Activated gamma-delta T cell (primary cell): ENCODE results near the gene CHRNB4.

Experiments
- DNase-seq: peaks from one replicate; lab custom pipeline; 2025; lab: John Stamatoyannopoulos, UW

Gene CHRNB4

GRCh38 chr15:78668987-78669386 lies 28.0 kb upstream of the CHRNB4 start:
- no peak for DNase-seq

DNA sequence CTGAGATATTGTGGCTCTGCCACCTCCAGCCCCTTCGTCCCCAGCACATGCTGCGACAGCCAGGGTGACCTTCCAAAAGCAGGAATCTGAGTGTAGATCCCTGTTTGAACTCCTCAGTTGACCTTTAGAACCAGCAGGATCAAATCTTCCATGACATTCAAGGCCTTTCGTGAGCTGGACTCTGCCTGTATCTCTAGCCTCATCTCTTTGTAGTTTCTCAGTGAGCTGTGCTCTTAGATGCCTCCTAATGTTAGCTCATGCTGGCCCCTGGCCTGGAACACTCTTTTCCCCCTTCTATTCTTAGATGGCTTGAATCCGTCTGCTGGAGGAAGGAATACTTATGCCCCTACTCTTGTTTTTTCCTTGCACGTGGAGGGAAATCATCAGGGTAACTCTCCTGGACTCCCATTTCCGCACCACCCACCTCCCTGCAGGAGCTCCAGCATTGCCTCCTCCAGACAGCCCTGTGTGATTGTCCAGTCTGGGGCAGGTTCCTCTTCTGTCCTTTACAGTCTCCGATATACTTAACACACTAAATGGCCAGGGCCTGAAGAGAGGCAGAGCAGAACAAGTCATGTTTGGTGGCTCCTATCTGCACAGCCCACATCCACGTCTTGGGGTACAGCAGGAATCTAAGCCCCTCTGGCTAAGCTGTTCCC lies 26.7 kb upstream of the CHRNB4 start:
- no peak for DNase-seq

GRCh38 chr15:78666010-78666409 lies 25.0 kb upstream of the CHRNB4 start:
- DNase-seq, result no peak

DNA sequence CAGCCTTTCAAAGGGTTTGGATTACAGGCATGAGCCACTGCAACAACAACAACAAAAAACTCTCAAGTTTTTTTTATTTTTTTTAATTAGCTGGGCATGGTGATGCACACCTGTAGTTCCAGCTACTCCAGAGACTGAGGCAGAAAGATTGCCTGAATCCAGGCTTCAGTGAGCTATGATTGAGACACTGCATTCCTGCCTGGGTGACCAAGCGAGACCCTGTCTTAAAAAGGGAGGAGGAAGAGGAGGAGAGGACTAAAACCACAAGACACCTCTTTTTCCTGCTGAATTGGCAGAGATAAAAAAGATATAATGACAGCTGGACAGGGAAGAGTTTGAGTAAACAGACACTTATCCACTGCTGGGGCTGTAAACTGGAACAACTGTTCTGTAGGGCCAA lies 22.7 kb upstream of the CHRNB4 start:
- no peak for DNase-seq

- no peak for DNase-seq
Observed at GRCh38 chr15:78662028-78662427, 21.0 kb upstream of the CHRNB4 start.

- no peak for DNase-seq
Observed at GRCh38 chr15:78661001-78661400, 20.0 kb upstream of the CHRNB4 start.

GRCh38 chr15:78660584-78660983 lies 19.6 kb upstream of the CHRNB4 start:
- DNase-seq, result no peak

- DNase-seq, result no peak
Observed at GRCh38 chr15:78658823-78659222, 17.8 kb upstream of the CHRNB4 start.

DNA sequence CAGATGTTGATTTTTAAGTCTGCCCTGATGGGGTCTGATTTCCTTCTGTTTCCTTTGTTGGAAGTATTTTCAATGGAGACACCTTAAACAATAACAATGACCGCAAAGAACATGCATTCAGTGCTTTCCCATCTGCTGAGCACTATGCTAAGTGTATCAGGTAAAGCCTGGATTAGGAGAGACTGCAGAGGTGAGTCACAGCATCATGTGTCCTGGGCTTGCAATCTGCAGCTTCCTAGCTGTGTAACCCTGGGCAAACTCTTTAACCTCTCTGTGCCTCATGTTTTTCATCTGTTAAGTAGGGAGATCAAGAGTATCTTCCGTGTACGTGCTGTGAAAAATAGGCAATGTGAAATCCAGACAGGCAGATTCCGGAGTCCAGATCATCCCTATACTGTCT lies 13.3 kb upstream of the CHRNB4 start:
- no peak for DNase-seq

DNA sequence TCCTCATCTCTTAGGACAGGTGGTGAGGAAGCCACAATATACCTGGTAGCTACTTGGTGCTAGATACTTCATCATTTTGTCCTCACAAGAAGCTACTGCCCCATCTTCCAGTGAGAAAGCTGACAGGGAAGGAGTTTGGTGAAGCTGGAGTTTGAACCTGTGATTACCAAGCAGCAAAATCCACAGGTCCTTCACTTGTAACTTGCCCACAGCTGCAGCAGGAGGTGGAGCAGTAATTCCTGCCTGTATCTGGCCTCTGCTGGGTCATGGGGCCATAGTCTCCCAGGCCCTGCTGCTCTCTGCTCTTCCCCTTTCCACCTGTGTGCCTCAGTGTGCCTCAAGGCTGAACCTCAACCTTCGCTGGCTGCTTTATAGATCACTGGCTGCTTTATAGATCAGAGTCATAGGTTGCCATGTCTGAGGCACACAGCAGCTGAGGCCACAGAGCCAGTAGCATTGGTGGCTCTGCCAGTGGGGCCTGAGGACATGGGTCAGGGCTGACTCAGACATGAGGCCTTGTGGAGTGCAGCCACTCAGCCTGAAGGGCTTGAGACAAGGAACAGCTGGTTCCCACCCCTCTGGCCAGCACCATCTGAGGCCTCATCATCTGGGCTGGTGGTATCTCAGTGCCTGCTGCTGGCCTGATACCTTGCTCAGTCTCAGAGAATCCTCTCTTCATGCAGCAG lies 11.1 kb upstream of the CHRNB4 start:
- DNase-seq, result no peak

- DNase-seq, result no peak
Observed at GRCh38 chr15:78651007-78651406, 10.0 kb upstream of the CHRNB4 start.

GRCh38 chr15:78650022-78650421 lies 9.0 kb upstream of the CHRNB4 start:
- DNase-seq, result no peak

DNA sequence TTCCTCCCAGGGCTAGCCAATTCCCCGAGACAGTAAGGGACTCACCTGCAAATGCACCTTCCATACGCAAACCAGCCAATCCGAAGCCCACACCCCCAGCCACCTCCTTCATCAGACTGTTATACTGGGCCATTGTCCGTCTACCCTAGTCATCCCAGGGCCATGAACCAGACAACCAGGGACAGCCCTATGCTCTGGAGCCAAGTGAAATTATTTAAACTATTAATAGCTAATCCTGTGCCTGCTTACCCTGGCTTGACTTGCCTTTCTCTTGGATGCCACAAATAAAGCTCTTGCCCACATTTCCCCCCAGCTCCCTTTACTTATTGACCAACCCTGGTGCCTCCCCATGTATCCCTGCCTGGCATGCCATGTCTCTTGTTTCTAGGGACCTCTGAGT lies 4.0 kb upstream of the CHRNB4 start:
- no peak for DNase-seq

DNA sequence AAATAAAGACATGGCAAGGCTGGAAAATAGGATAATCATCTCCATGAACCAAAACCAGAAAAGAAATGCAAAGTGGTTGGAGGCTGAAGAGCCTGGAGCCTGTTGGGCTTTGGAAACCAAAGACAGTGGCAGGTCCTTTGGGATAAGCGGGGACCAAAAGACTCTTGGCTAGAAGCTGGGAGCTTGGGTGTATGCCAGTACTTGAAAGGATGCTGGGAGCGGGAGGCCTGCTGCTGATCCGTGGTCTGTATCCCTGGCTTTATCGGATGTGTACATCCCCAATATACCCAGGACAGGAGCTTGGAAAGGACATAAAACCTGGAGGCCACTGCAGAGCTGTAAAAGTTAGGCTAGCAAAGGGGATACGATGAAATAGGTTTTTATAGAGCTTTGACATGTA lies 1.3 kb upstream of the CHRNB4 start:
- no peak for DNase-seq

GRCh38 chr15:78641749-78642275 lies 802 bp upstream of the CHRNB4 start:
- no peak for DNase-seq

GRCh38 chr15:78640527-78641101 lies 396 bp downstream of the CHRNB4 start:
- no peak for DNase-seq

GRCh38 chr15:78638658-78639314 lies 2.2 kb downstream of the CHRNB4 start:
- DNase-seq, result no peak

DNA sequence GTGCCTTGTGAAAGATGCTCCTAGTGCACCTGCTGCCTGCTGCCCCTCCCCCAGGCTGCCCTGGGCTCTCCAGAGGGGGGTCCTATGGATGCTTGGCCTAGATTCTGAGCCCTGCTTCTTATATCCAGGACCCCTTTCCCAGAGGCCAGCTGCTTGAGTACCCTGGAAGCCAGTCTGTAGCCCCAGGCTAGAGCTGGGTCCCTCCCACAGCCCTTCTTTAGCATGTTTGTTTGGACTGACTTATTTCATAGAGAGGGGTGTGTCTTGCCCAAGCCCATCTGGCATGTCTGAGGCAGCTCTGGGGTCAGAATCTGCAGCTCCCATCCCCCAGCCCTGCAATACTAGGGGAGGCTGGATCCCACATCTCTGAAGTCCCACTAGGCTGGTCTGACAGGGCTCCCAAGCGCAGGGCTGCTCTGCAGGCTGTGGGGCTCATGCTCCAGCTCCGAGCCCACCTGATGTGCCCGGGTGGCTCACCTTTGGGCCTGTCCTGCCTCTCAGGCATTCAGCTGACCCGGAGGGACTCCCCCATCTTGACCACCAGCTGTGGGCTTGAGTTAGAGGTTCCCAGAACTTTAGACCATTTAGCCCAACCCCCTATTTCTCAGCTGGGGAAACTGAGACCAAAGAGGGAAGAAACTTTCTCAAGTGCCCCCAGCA lies 3.1 kb downstream of the CHRNB4 start:
- no peak for DNase-seq

- DNase-seq, result no peak
Observed at GRCh38 chr15:78636378-78636859, 4.6 kb downstream of the CHRNB4 start.

DNA sequence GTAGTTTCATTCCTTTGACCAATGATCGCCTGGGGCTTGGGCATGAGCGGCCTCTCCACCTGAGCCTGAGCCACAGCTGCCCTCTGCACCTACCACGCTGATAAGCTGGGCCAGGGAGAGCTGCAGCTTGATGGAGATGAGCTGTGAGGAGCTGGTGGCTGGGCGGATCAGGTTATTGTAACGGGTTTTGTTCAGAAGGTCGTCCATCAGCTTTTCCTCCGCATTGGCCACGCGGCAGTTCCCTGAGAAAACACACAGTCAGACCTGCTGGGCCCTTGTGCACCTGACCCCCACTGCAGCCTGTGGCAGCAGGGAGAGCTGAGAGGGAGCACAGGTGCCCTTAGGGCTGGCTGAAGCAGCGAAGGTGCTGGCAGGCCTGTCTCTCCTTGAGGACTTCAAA lies 5.7 kb downstream of the CHRNB4 start:
- no peak for DNase-seq

GRCh38 chr15:78634210-78635145 lies 6.5 kb downstream of the CHRNB4 start:
- DNase-seq, result no peak
